Measurements from ENCODE around the gene CCDC27.

- TF ChIP-seq CTCF (IDR thresholded peaks at IDR 0.05) (no peak), POLR2A (IDR thresholded peaks at IDR 0.05) (peak; percentile 76)
These were observed 44.2 kb downstream of the CCDC27 start, which contains the start of gene LRRC47 for GRCh38 chr1:3796215-3797061.

Measured in right lobe of liver (tissue), 4 donors.